B cell (primary cell): ENCODE data around the gene DHRS4. TPM values are rescaled to one million over a fixed set of nuclear protein-coding genes. Genes with fewer than 3 reads are reported as not detected.
"Not testable (repeated sequence)": the region's sequence is repeated elsewhere in the genome, so short reads cannot be mapped to it uniquely, and the experiment has no call there.

ENCODE experiments used
- ATAC-seq: fragments of 200-7000 bp; cut with Tn5 transposase; one replicate; pipeline ENCODE4 v1.10.0; 2021; ENCODE audit warnings: low read depth, mild to moderate bottlenecking, moderate number of reproducible peaks, moderate library complexity
- CTCF ChIA-PET: fragments of 350-600 bp; sonication (Branson Sonifier 250); formaldehyde crosslinking; loops from one replicate; lab custom pipeline; 2021; ENCODE audit warnings: antibody characterized with exemption, inconsistent platforms; lab: Charles Lee
- POLR2A ChIA-PET: fragments of 350-600 bp; sonication (Branson Sonifier 250); formaldehyde crosslinking; loops from one replicate; lab custom pipeline; 2021; ENCODE audit warnings: antibody characterized with exemption; lab: Charles Lee
- DNase-seq: peaks from one replicate; pipeline ENCODE4 v3.0.0; 2013
- H2AFZ ChIP-seq: 2 replicates; pipeline ENCODE4 v1.6.1; 2012; ENCODE audit warnings: mild to moderate bottlenecking, low read depth, low read length; ENCODE audit not compliant: insufficient read depth, poor library complexity, severe bottlenecking
- H3K27ac ChIP-seq, 2 donors: 1 replicate in 1 of 2; 2 replicates in 1 of 2; pipeline ENCODE4 v1.5.1; 2012 to 2013; ENCODE audit warnings: low read length in 2 of 2, mild to moderate bottlenecking in 2 of 2, moderate library complexity in 1 of 2
- H3K27me3 ChIP-seq, 4 experiments: fragments of 200-600 bp in 1 of 4; sonication (generic) in 1 of 4; replicated peaks in 1 of 4; 1 replicate in 2 of 4; 2 replicates in 2 of 4; pipeline versions ENCODE4 v1.6.1 to v1.7.0; 2013 to 2016; ENCODE audit warnings: low read length in 3 of 4, mild to moderate bottlenecking in 2 of 4, mixed read lengths in 1 of 4, moderate library complexity in 1 of 4; ENCODE audit not compliant: insufficient read depth in 4 of 4, control insufficient read depth in 3 of 4; ENCODE audit errors: control extremely low read depth in 1 of 4
- H3K36me3 ChIP-seq, 2 experiments: replicated peaks in 1 of 2; 1 replicate in 1 of 2; 2 replicates in 1 of 2; pipeline versions ENCODE4 v1.6.1 to v1.7.1; 2013; ENCODE audit warnings: low read length in 1 of 2; ENCODE audit not compliant: insufficient read depth in 2 of 2, control insufficient read depth in 1 of 2; ENCODE audit errors: control extremely low read depth in 1 of 2, extremely low read depth in 1 of 2
- H3K4me1 ChIP-seq, 2 donors: fragments of 200-600 bp in 1 of 2; sonication (generic) in 1 of 2; 1 replicate in 1 of 2; 2 replicates in 1 of 2; pipeline versions ENCODE4 v1.5.1 to v1.6.1; 2013 to 2017; ENCODE audit warnings: low read length in 2 of 2; ENCODE audit not compliant: control insufficient read depth in 2 of 2, insufficient read depth in 2 of 2
- H3K4me2 ChIP-seq: replicated peaks from 2 replicates; pipeline ENCODE3; 2012; ENCODE audit warnings: mild to moderate bottlenecking, low read depth, low read length; ENCODE audit not compliant: poor library complexity, severe bottlenecking
- H3K4me3 ChIP-seq, 5 experiments: fragments of 200-600 bp in 1 of 5; sonication (generic) in 1 of 5; 1 replicate in 3 of 5; 2 replicates in 2 of 5; pipeline versions ENCODE4 v1.5.1 to v1.7.0; 2011 to 2016; ENCODE audit warnings: low read length in 4 of 5, mild to moderate bottlenecking in 4 of 5, low read depth in 2 of 5, control low read depth in 1 of 5, moderate library complexity in 1 of 5; ENCODE audit not compliant: insufficient read depth in 1 of 5; ENCODE audit errors: control extremely low read depth in 1 of 5, extremely low read depth in 1 of 5
- H3K79me2 ChIP-seq: fragments of 200-600 bp; sonication (generic); one replicate; pipeline ENCODE4 v1.6.0; 2016; ENCODE audit warnings: low read length; ENCODE audit not compliant: control insufficient read depth, insufficient read depth
- H3K9ac ChIP-seq: fragments of 200-600 bp; sonication (generic); 2 replicates; pipeline ENCODE4 v1.6.1; 2017; ENCODE audit warnings: mild to moderate bottlenecking, low read length, moderate library complexity
- H3K9me3 ChIP-seq, 3 donors: one replicate each; pipeline versions ENCODE4 v1.6.1 to v1.7.1; 2013; ENCODE audit warnings: low read length in 2 of 3; ENCODE audit not compliant: control insufficient read depth in 2 of 3, insufficient read depth in 1 of 3; ENCODE audit errors: control extremely low read depth in 1 of 3
- H4K20me1 ChIP-seq: 2 replicates; pipeline ENCODE4 v1.6.0; 2012; ENCODE audit warnings: mild to moderate bottlenecking, low read length; ENCODE audit not compliant: insufficient read depth, control insufficient read depth, poor library complexity, severe bottlenecking
- H3K27ac Mint-ChIP-seq: one replicate; pipeline ENCODE4 v1.8.0; 2021; ENCODE audit warnings: mixed read lengths
- H3K27me3 Mint-ChIP-seq: one replicate; pipeline ENCODE4 v1.8.0; 2021; ENCODE audit warnings: mixed read lengths
- H3K4me1 Mint-ChIP-seq: one replicate; pipeline ENCODE4 v1.8.0; 2021; ENCODE audit warnings: mixed read lengths
- H3K4me3 Mint-ChIP-seq: one replicate; pipeline ENCODE4 v1.8.0; 2021; ENCODE audit warnings: mixed read lengths
- H3K9me3 Mint-ChIP-seq: one replicate; pipeline ENCODE4 v1.8.0; 2022; ENCODE audit warnings: mixed read lengths; ENCODE audit not compliant: insufficient read depth
- EZH2 ChIP-seq: IDR thresholded peaks from 2 replicates; pipeline ENCODE4 v1.6.1; 2012; ENCODE audit warnings: borderline replicate concordance, low read depth, mild to moderate bottlenecking, moderate library complexity, low read length; ENCODE audit not compliant: insufficient read depth, poor library complexity, severe bottlenecking
- WGBS: methylation state at CpG from one replicate; pipeline ENCODE4 v1.1.5; 2013; ENCODE audit warnings: missing lambda C conversion rate; ENCODE audit not compliant: insufficient coverage; 5-methylcytosine and 5-hydroxymethylcytosine counted together
- intact Hi-C: fragments of 100-400 bp; cut with micrococcal nuclease; formaldehyde crosslinking; loops from one replicate; pipeline ENCODE4 v1.10.0; 2022
- polyA plus RNA-seq: library from polyadenylated mRNA; depleted of rRNA; stranded (reverse); fragments of >200 nt; gene quantifications from 2 replicates; pipeline ENCODE4 v1.2.3, GENCODE V29; 2012
- total RNA-seq, 2 donors: library from RNA; stranded (reverse); fragments of 120-200 nt in 1 of 2; gene quantifications; 1 replicate in 1 of 2; 2 replicates in 1 of 2; pipeline versions ENCODE4 v1.2.3 to v1.2.4, GENCODE V29; 2013 to 2022
- TF ChIP-seq, protein P1 (sequence below): fragments of 200-600 bp; IDR thresholded peaks from one replicate; pipeline ENCODE4 v1.8.0; 2022; ENCODE audit warnings: antibody characterized with exemption, mild to moderate bottlenecking

DHRS4 gene
- total and polyA plus RNA-seq, 2 donors (not counting 1 experiment from before 2014, with no cell fraction given): 15.6 to 16.2 TPM

DNA sequence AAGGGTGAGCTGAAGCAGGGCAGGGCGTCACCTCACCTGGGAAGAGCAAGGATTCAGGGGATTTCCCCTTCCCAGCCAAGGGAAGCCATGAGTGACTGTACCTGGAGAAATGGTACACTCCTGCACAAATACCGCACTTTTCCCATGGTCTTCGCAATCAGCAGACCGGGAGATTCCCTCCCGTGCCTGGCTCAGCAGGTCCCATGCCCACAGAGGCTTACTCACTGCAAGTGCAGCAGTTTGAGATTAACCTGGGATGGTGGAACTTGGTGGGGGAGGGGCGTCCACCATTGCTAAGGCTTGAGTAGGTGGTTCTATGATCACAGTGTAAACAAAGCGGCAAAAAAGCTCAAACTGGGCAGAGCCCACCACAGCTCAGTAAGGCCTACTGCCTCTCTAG is 11.0 kb upstream of the DHRS4 start:
- ATAC-seq: no peak
- POLR2A ChIA-PET: no interaction called here
- 96% methylated on average over 7 of the region's 7 CpGs for WGBS

DNA sequence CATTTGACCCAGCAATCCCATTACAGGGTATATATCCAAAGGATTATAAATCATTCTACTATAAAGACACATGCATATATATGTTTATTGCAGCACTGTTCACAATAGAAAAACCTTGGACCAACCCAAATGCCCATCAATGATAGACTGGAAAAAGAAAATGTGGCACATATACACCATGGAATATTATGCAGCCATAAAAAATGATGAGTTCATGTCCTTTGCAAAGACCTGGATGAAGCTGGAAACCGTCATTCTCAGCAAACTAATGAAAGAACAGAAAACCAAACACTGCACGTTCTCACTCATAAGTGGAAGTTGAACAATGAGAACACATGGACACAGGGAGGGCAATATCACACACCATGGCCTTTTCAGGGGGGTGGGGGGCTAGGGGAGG is 4.5 kb upstream of the DHRS4 start:
- ATAC-seq, H3K9me3 Mint-ChIP-seq, H3K79me2 ChIP-seq, POLR2A ChIA-PET, CTCF ChIA-PET, H2AFZ ChIP-seq, H4K20me1 ChIP-seq, H3K36me3 ChIP-seq, H3K27me3 ChIP-seq, H3K4me1 ChIP-seq, H3K27ac Mint-ChIP-seq, H3K4me3 ChIP-seq, H3K27me3 Mint-ChIP-seq, H3K4me2 ChIP-seq, H3K9me3 ChIP-seq, H3K9ac ChIP-seq, H3K27ac ChIP-seq, DNase-seq, H3K4me3 Mint-ChIP-seq, intact Hi-C loops: not testable (repeated sequence)
- no CpG with 5 or more reads among the region's 2 CpGs for WGBS
- H3K4me1 Mint-ChIP-seq: peaks cover 29% of the 10 kb centered on the region

More for the DNA sequence above, 11.0 kb upstream of the DHRS4 start:
- no peaks in the 10 kb centered on the region for H3K4me1 ChIP-seq
- H3K9ac ChIP-seq: no peak overlapping the region
- no peak overlapping the region for H3K4me3 ChIP-seq
- no peaks in the 10 kb centered on the region for H4K20me1 ChIP-seq
- H3K27me3 ChIP-seq: no peaks in the 10 kb centered on the region
- intact Hi-C loops: no loop called here
- no peak overlapping the region for H3K27ac Mint-ChIP-seq
- no peak overlapping the region for H3K27ac ChIP-seq
- H3K4me2 ChIP-seq: no peak overlapping the region
- no peak overlapping the region for H2AFZ ChIP-seq
- no peaks in the 10 kb centered on the region for H3K27me3 Mint-ChIP-seq
- no peaks in the 10 kb centered on the region for H3K9me3 Mint-ChIP-seq
- H3K4me3 Mint-ChIP-seq: no peak overlapping the region
- TF ChIP-seq EZH2: no peak
- TF ChIP-seq, protein P1, sequence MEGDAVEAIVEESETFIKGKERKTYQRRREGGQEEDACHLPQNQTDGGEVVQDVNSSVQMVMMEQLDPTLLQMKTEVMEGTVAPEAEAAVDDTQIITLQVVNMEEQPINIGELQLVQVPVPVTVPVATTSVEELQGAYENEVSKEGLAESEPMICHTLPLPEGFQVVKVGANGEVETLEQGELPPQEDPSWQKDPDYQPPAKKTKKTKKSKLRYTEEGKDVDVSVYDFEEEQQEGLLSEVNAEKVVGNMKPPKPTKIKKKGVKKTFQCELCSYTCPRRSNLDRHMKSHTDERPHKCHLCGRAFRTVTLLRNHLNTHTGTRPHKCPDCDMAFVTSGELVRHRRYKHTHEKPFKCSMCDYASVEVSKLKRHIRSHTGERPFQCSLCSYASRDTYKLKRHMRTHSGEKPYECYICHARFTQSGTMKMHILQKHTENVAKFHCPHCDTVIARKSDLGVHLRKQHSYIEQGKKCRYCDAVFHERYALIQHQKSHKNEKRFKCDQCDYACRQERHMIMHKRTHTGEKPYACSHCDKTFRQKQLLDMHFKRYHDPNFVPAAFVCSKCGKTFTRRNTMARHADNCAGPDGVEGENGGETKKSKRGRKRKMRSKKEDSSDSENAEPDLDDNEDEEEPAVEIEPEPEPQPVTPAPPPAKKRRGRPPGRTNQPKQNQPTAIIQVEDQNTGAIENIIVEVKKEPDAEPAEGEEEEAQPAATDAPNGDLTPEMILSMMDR: no peak
- H3K79me2 ChIP-seq: peaks cover 4% of the 10 kb centered on the region
- CTCF ChIA-PET: no interaction called here
- H3K4me1 Mint-ChIP-seq: peaks cover 17% of the 10 kb centered on the region
- DNase-seq: no peak
- peaks cover 0 to 8% of the 10 kb centered on the region in 2 experiments for H3K36me3 ChIP-seq
- no peaks in the 10 kb centered on the region for H3K9me3 ChIP-seq
